ENCODE measurements around the gene SLC10A3. TPM values are rescaled to one million over a fixed set of nuclear protein-coding genes. Genes with fewer than 3 reads are reported as not detected.

Gene SLC10A3
- polyA plus RNA-seq, 1 of the 3 experiments (the other 2 are of a cell fraction) = 29.7 TPM

GRCh38 chrX:154471839-154472684 lies 18.4 kb downstream of the SLC10A3 start:
- H3F3A ChIP-seq (replicated peaks; ENCODE audit: insufficient read depth) = peaks cover 7% of the 10 kb centered on the region
- CTCF ChIA-PET = no interaction called here
- H4K20me1 ChIP-seq (ENCODE audit: insufficient read depth) = 0 out of 2 replicates have a peak, but pooled peaks cover 8% of the 10 kb centered on the region
- H2AFZ ChIP-seq (ENCODE audit: low read depth) = no peak overlapping the region
- H3K9ac ChIP-seq = no peak overlapping the region
- no peaks in the 10 kb centered on the region for H3K79me2 ChIP-seq (ENCODE audit: insufficient read depth)
- peaks cover 13% of the 10 kb centered on the region for H3K27me3 ChIP-seq (ENCODE audit: insufficient read depth)
- no peaks in the 10 kb centered on the region for H3K9me2 ChIP-seq
- no peaks in the 10 kb centered on the region for H3K4me1 ChIP-seq (ENCODE audit: control insufficient read depth in 1 of 2, insufficient read depth in 2 of 2, low read depth in 1 of 2, low read length in 1 of 2)
- no peak for DNase-seq
- WGBS (ENCODE audit: low lambda C conversion rate) = 63% methylated on average over 16 of the region's 23 CpGs
- H3K4me2 ChIP-seq = no peak overlapping the region
- H3K9me3 ChIP-seq = no peaks in the 10 kb centered on the region
- TF ChIP-seq RCOR1 (IDR thresholded peaks at IDR 0.05; ENCODE audit: low read length) = no peak
- TF ChIP-seq TCF12 (IDR thresholded peaks at IDR 0.05) = no peak
- no peak for TF ChIP-seq RAD21 (IDR thresholded peaks at IDR 0.05; ENCODE audit: low read length)
- TF ChIP-seq CHD2 (IDR thresholded peaks at IDR 0.05; ENCODE audit: low read length, partially characterized antibody) = no peak
- TF ChIP-seq SIN3A (IDR thresholded peaks at IDR 0.05; ENCODE audit: borderline replicate concordance, low read depth, low read length) = no peak
- no peak for TF ChIP-seq RFX5 (IDR thresholded peaks at IDR 0.05; ENCODE audit: low read length)
- POLR2A ChIA-PET = no interaction called here
- peaks cover 0 to 10% of the 10 kb centered on the region in 2 experiments for H3K36me3 ChIP-seq (replicated peaks in 1 of 2; ENCODE audit: control insufficient read depth in 1 of 2, insufficient read depth in 2 of 2, low read length in 1 of 2)
- no peak overlapping the region for H3K4me3 ChIP-seq (ENCODE audit: low read depth in 2 of 2, low read length in 1 of 2)
- no peak overlapping the region for H3K27ac ChIP-seq (ENCODE audit: low read depth in 2 of 2, low read length in 1 of 2)

GRCh38 chrX:154470914-154471568 lies 19.4 kb downstream of the SLC10A3 start:
- Histone ChIP-seq H3K79me2 (ENCODE audit: insufficient read depth) (no peaks in the 10 kb centered on the region), H3K9me2 (no peaks in the 10 kb centered on the region), H3K36me3 (replicated peaks in 1 of 2; ENCODE audit: control insufficient read depth in 1 of 2, insufficient read depth in 2 of 2, low read length in 1 of 2) (peaks cover 0 to 18% of the 10 kb centered on the region in 2 experiments), H3F3A (replicated peaks; ENCODE audit: insufficient read depth) (peaks cover under 1% of the 10 kb centered on the region), H3K27ac (ENCODE audit: low read depth in 2 of 2, low read length in 1 of 2) (no peak overlapping the region), H4K20me1 (ENCODE audit: insufficient read depth) (0 out of 2 replicates have a peak, but pooled peaks cover 8% of the 10 kb centered on the region), H3K4me1 (ENCODE audit: control insufficient read depth in 1 of 2, insufficient read depth in 2 of 2, low read depth in 1 of 2, low read length in 1 of 2) (no peaks in the 10 kb centered on the region), H2AFZ (ENCODE audit: low read depth) (no peak overlapping the region), H3K4me2 (no peak overlapping the region), H3K4me3 (ENCODE audit: low read depth in 2 of 2, low read length in 1 of 2) (no peak overlapping the region), H3K9me3 (no peaks in the 10 kb centered on the region), H3K9ac (no peak overlapping the region), H3K27me3 (ENCODE audit: insufficient read depth) (peaks cover 13% of the 10 kb centered on the region)
- TF ChIP-seq EZH2phosphoT487 (IDR thresholded peaks at IDR 0.05; ENCODE audit: borderline replicate concordance, low read depth) = no peak
- no peak for TF ChIP-seq NRF1 (IDR thresholded peaks at IDR 0.05; ENCODE audit: low read depth, low read length)
- TF ChIP-seq EP300 (IDR thresholded peaks at IDR 0.05; ENCODE audit: borderline replicate concordance in 1 of 2, low read depth in 1 of 2, low read length in 1 of 2) = no peak
- no peak for TF ChIP-seq USF1 (IDR thresholded peaks at IDR 0.05; ENCODE audit: borderline replicate concordance, low read depth)
- no peak for TF ChIP-seq TAF1 (IDR thresholded peaks at IDR 0.05; ENCODE audit: borderline replicate concordance, low read depth, low read length)
- TF ChIP-seq NFIC (IDR thresholded peaks at IDR 0.05; ENCODE audit: borderline replicate concordance) = no peak
- TF ChIP-seq PBX3 (IDR thresholded peaks at IDR 0.05) = no peak
- no peak for TF ChIP-seq CHD2 (IDR thresholded peaks at IDR 0.05; ENCODE audit: low read length, partially characterized antibody)
- TF ChIP-seq ZBTB33 (IDR thresholded peaks at IDR 0.05; ENCODE audit: borderline replicate concordance, low read depth) = no peak
- TF ChIP-seq MXI1 (IDR thresholded peaks at IDR 0.05; ENCODE audit: low read depth, low read length) = no peak
- TF ChIP-seq SIN3A (IDR thresholded peaks at IDR 0.05; ENCODE audit: borderline replicate concordance, low read depth, low read length) = no peak
- no peak for TF ChIP-seq RFX5 (IDR thresholded peaks at IDR 0.05; ENCODE audit: low read length)
- TF ChIP-seq RCOR1 (IDR thresholded peaks at IDR 0.05; ENCODE audit: low read length) = no peak
- TF ChIP-seq MAX (IDR thresholded peaks at IDR 0.05; ENCODE audit: low read depth) = no peak
- TF ChIP-seq POLR2AphosphoS5 (IDR thresholded peaks at IDR 0.05; ENCODE audit: low read depth, low read length) = no peak
- ChIA-PET CTCF (no interaction called here), POLR2A (no interaction called here)
- no peak for DNase-seq
- WGBS (ENCODE audit: low lambda C conversion rate) = 46% methylated on average over 21 of the region's 23 CpGs
